Stimulated activated CD8-positive, alpha-beta memory T cell treated with anti-CD3 and anti-CD28 coated beads, Interleukin-12 subunit alpha, Interleukin-12 subunit beta, amount 100 ng/mL, for 24 hours (primary cell): ENCODE data around the gene KRT71.
"Not testable (repeated sequence)": the region's sequence is repeated elsewhere in the genome, so short reads cannot be mapped to it uniquely, and the experiment has no call there.

Experiments
- DNase-seq: peaks from one replicate; pipeline ENCODE4 v3.0.0-alpha.2; 2020; ENCODE audit errors: extremely low read depth

KRT71 gene

DNA sequence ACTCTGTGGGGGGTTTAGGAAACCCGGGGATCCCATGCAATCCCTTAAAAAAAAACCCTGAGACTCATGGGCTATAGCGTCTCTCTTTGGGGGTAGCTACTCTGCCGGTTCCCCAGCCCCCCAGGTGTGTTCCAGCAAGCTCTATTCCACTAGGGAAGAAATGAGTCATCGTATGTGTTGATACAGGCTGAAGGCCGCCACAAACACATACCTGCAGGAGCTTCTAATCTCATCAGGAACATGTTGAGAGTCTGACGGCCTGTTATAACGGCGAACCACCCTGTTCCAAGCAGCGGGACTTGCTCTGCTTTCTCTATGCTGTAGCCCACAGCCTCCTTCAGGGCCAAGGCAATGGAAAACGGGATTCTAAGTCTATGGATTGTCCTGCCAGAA is 31.8 kb downstream of the KRT71 start:
- DNase-seq = no peak

DNA sequence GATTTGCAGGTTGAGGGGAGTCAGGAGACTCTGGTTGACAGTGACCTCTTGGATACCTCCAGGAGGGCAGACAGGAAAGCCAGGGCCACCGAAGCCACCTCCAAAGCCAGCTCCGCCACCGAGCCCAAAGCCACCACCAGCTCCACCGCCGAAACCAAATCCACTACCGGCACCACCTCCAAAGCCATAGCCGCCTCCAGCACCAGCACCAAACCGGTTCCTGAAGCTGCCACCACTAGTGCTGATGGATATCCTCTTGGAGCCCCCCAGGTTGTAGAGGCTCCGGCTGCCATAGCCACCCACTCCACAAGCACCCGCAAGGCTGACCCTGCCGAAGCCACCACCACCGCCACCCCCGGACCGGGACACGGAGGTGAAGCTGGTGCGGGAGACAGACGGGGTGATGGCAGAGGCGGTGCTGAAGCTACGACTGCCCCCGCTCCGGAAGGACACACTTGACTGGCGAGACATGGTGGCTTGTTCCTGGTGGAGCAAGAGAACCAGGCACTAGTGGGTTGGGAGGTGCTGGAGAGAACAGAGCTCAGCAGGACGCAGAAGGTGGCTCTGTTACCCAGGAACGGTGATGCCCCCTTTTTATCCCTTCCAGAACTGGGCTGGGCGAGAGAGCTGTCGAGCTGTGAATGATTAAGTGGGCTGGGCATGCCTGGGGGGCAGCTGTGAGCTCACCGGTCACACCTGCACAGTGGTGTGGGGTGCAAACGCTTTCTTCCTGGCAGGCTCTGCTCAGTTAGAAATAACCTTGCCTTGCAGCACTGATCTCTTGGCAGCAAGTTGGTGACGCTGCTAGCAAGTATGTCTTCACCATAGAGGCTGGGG is 32.9 kb downstream of the KRT71 start, which contains the start of gene KRT5:
TSS of gene KRT5 (minus strand) at position 569 of the 837 bp plus-strand sequence. CDS start at position 471, 98 bp downstream.
- no peak for DNase-seq

DNA sequence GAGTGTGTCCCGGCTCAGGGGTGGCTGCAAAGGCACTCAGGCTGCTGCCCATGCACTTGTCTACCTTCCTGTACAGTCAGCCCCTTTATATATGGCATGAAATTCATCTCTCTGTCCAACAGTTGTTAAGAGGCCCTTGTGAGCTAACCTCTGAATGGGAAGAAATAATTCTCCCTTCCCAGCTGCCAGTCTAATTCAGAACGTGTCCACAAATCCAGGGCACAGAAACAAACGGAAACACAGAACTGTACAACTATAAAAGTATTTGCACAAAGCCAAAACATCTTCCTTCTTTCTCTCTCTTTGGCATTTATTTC is 33.6 kb downstream of the KRT71 start:
- DNase-seq = no peak

DNA sequence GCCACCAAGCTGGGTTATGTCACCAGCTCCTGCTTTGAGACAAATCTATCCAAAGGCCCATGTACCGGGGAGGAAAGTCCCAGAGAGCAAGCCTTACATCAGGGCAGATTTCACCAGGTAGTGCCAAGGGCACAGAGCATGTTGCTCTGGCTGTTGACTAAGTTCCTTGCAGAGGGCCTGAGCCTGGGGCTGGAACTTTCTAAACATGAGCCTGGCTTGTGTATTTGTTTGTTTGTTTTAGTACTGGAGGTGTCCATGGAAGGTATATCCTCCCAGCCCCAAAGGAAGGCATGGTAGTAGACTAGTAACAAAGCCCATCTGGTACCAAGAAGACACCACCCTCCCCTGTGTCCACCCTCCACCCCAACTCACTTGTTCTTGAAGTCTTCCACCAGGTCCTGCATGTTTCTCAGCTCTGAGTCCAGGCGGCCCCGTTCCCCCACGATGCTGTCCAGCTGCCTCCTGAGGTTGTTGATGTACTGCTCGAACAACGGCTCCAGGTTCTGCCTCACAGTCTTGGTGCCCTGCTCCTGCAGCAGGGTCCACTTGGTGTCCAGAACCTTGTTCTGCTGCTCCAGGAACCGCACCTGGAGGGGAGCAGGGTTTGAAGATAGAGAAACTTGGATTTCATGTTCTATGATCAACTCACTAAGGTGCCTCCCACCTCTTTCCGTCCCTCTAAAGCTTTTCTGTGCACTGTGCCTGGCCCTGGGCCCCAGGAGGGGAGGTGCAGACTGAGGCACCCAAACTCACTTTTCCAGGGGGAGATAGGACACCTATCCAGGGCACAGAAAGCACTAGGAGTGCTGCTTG is 34.2 kb downstream of the KRT71 start:
- DNase-seq = no peak

DNA sequence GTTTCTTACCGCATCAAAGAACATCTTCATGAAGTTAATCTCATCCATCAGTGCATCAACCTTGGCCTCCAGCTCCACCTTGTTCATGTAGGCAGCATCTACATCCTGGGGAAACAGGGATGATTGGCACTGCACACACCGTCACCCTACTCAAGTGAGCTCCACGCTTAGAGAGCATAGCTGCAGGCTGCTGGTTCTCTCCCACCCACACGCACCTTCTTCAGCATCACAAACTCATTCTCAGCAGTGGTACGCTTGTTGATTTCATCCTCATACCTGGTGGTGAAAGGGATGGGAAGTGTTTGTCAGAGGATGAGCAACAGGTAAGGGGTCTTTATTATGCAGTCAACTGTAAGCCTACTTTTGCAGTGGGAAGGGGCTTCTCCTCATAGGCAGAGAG is 35.1 kb downstream of the KRT71 start:
- DNase-seq = no peak

DNA sequence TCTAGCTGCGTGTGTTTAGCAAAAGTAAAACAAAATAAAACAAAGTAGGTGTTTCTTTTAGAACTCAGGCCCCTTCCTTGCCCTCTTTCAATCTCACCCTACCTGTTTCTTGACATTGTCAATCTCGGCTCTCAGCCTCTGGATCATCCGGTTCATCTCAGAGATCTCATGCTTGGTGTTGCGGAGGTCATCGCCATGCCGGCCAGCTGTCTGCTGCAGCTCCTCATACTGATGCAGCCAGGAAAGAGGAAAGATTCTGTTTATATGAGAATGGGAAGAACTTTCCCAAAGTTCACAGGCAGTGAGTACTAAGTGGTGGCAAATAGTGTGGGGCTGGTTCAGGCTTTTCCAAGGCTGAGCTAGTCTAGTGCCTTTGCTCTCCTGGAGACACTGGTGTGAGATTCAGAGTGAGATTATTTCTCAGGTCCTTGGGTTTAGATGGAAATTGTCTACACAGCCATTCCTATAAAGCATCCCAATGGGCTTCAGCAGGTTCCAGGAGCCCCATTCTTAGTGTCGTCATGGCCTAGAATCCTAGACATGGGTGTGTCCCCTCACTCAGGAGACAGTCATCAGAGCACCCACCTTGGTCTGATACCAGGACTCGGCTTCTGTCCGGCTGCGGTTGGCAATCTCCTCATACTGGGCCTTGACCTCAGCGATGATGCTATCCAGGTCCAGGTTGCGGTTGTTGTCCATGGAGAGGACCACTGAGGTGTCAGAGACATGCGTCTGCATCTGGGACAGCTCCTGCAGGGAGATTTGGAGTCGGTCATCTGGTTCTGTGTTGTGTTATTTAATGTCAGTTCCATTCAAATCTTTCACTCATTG is 35.7 kb downstream of the KRT71 start:
- no peak for DNase-seq

DNA sequence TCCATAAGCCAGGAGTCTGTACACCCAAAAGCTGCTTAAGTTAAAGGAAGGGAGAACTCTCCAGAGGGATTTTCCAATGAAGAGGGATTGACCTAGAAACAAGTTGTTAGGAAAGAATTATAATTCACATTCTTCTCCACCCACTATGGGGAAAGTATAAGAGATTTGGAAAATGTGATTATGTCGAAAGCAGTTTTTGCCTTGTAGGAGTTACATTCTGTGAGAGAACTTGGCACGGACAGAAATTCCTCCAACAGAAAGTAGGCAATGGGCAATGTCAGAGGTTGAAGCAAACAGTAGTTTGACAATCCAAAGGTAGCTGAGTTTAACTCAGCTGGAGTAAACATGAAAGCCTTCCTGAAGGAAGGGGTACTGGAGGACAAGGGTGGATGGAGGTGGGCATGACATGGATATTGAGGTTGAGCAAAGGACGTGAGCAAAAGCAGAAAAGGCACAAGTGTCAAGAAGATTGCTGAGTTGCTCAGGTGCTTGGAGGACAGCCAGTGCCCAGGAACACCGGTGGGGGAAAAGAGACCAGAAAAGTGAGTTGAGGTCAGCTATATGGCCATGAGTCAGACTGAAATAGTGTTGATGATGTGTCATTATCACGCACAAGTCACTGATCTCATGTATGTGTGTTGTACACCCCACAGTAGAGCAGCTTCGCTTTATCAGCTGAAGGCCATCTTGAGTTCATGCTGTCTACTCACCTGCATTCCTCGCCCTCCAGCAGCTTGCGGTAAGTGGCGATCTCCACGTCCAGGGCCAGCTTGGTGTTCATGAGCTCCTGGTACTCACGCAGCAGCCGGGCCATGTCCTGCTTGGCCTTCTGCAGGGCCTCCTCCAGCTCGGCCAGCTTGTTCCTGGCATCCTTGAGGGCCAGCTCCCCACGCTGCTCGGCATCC is 36.8 kb downstream of the KRT71 start:
- no peak for DNase-seq

DNA sequence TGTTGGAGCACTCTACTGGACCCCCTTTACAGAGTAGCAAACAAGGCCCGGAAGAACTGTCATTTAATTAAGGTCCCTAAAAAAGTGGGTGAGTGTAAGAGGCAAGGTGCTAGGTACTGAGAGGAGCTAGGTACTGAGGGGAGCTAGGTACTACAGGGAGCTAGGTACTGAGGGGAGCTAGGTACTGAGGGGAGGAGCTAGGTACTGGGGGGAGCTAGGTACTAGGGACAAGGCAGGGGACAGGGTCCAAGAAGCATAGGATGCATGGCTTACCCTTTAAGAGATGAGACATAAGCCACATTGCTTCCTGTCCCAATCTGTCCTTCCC is 37.7 kb downstream of the KRT71 start:
- no peak for DNase-seq

DNA sequence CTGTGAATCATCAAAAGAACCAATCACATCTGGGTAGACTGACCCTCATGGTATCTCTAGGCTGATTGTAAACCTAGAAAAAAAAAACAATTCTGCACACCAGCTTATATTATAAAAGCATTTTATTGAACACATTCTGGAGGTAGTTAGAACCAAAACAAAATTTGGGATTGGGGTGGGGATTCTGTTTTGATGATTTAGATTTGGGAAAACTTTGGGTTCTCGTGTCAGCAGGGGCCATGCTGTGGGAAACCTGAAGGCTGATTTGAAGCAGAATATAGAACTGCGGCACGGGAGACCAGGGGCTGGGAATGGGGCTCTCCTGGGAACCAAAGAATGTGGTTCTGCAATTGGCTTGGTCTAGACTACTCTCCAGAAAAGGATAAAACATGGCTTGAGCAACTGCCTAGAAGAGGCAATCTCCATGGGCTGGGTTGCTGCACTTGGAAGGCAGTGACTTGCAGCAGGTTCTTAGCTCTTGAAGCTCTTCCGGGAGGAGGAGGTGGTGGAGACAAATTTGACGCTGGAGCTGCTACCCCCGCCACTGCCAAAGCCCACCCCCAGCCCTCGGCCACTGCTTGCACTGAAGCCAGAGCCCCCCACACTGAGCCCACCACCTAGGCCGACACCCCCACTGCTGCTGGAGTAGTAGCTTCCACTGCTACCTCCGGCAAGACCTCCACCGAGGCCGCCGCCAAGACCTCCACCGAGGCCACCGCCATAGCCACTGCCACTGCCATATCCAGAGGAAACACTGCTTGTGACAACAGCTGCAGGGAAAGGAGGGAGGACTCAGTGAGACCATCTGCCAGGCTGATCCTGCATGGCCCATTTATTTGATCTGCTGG is 38.2 kb downstream of the KRT71 start:
- no peak for DNase-seq

DNA sequence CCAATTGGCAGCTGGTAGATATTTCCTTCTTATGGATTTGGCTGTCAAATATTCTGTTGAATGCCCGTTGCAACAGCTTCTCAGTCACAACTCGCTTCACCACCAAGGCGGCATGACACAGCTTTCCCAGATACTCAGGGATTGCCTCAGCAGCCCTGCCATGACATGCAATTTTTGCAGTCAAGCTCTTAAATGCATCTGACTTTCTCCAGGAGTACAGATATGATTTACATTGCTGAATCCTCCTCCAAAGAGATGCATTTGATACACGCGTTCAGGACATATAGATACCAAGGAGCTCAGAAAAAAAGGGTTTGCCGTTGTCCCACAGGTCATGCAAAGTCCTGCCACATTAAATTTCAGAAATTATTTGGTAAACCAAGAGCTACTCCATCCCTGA is 39.2 kb downstream of the KRT71 start:
- DNase-seq = no peak

DNA sequence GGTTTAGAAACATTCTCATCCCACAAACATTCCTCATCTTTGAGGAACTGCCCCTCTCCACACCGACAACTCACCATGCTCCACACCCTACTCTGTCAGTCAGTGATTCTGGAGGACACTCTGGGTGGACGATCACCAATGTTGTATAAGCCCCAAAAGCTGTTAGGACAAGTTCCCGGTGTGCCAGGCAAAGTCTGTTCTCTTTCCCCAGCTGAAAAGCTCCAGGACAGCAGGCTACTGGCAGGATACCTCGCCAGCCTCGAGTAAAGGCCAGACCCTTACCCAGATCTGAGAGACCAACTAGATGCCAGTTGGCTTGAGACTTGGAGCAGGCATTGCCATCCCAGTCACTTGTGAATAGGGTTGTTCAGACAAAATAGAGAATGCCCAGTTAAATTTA is 44.7 kb downstream of the KRT71 start:
- no peak for DNase-seq

DNA sequence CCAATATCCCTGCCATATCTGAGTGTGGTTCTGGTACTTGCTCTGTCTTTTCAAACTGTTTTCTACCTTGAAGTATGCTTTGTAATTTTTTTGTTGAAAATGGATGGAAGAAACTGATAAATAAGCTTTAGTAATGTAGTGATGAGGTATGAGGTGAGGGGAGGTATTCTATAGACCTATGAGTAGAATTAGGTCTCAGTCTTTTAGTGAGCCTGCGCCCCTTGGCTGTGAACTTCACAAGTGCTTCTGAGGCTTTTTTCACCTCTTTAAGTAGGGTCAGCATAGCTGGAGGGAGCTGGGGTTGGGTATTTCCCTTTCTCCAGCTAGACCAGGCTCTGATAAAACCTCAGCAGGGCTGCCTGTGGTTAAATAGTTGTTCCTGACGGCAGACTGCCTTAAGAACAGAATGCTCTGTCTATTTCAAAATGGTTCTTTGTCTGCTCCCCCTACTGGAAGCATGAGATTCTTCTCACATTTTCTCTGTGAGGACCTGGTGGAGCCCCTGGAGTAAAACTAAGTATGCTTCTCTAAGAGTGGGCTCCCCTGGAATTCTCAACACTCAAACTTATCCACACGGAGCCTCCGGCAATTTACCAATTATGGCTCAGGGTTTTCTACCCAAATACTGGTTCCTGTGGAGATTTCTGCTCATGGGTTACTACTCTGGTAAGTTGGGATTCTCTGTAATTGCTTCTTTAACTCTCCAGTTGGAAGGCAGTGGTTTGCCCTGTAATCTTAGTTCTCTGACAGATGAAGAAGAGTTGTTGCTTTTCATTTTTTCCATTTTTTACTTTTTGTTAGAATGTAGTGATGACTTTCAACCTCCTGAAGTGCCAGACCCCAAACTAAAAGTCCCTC is 45.9 kb downstream of the KRT71 start:
- no peak for DNase-seq

DNA sequence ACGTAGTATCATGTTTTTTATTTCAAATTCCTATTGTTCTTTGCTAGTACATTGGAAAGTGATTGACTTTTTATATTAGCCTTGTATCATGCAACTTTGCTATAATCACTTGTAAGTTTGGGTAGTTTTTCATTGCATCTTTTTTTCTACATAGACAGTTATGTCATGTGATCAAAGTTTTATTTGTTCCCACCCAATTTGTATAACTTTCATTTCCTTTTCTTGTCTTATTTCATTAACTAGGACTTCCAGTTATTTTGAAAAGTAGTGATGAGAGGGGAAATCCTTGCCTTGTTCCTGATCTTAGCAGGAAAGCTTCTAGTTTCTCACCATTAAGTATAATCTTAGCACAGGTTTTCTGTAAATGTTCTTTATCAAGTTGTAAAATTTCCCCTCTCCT is 50.1 kb downstream of the KRT71 start:
- no peak for DNase-seq

DNA sequence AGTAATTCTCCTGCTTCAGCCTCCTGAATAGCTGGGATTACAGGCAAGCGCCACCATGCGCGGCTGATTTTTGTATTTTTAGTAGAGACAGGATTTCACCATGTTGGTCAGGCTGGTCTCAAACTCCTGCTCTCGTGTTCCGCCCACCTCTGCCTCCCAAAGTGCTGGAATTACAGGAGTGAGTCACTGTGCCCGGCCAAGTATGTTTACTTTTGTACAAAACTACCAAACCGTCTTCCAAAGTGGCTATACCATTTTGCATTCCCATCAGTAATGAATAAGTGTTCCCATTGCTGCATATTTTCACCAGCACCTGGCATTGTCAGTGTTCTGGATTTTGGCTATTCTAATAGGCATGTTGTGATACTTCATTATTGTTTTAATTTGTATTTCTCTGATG is 51.5 kb downstream of the KRT71 start:
- no peak for DNase-seq

DNA sequence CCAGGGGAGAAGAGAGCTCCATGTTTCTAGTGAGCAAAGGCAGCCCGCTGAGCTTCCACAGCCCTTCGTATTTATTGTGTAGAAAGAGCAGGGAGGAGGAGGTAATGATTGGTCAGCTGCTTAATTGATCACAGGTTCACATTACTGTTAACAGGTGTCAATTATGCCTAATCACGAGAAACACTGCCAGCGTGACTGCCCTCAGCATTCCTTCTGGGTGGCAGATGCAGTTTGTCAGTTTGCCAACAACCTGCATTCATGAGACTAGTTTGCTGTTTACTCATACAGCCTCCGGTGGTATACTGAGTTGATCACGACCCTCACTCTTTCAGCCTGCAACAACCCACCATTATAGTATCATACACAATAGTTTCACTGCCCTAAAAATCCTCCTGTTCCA is 52.4 kb downstream of the KRT71 start:
- DNase-seq = not testable (repeated sequence)

DNA sequence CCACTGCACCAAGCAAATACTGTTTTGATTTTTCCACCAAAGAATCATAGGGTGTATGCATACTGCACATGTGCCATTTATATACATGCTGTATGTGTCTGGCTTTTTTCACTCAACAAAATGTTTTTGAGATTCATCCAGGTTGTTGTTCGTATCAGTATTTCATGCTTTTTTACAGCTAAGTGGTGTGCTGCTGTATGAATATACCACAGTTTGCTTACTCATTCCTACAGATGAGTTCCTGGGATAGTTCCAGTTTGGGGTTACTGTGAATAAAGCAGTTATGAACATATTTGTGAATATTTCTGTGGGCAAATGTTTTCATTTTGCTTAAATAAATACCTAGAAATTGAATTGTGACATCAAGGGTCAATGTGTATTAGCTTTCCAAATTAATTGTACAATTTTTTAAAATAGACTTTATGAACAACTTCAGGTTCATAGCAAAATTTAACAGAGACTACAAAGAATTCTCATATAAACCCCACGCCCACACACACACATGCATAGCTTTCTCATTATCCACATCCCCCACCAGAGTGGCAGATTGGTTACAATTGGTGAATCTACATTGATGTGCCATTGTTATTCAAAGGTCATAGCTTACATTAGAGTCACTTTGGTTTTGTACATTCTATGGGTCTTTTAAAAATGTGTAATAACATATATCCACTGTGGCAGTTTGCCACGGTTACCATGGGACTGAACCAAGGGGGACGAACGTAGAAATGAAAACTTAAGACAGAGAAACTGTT is 53.0 kb downstream of the KRT71 start:
- no peak for DNase-seq

DNA sequence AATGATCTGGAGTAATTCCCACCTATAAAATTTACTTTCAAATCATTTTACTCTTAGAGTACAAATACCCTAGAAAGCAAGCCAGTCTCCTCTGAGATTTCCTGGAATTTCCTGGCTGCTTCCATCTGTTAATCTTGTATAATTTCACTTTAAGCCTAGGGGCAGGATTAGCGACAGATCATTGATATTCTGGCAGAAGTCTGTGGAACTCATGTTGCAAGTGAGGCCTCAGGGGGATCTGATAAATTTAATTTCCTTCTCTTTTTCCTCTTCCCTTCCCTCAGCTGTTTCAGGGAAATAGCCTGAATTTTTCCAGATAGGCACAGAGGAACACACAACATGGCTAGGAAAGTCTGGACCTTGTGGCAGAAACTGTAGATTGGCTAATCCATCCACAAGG is 54.0 kb downstream of the KRT71 start:
- no peak for DNase-seq

DNA sequence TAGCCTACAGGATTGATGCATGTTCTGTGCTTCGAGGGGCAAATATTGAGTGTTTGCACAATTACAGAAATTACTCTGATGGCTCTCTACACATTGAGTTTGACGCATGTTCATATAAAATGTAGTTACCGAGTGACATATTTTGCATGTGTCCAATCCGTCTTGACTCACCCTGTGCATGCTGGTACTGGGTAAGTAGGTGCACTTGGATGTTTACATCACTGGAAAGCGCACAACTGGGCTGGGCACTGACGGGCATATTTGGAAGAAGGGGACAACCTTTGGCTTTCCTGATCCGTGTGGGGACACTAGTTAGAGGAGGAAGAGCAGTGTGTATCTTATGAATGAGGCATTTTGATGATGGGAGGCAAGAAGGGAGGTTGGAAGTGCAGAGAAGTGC is 55.0 kb downstream of the KRT71 start:
- no peak for DNase-seq

DNA sequence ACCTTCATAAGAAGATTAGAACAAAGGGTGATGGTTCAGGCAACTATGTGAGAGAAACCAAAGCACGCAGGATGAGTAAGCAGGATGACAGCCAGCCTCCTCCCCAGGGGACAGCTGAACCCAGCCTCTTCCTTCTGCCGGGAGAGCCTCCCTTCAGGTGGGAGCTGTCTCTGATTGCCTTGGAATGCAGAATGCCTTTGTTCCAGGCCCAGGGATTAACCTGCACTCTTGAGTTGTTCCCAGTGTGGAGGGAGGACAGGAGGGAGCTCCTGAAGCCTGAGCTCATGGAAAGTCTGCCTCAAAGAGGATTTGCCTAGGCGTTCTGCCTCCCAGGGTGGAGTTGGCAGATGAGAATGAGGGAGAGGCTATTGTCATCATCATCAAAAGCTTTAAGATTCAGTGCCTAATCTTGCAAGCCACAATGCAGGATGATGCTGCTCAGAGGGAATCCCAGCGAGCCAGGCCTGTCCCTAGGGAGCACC is 56.3 kb downstream of the KRT71 start:
- DNase-seq = no peak
